Non-pigmented ciliary epithelial cell (primary cell): ENCODE data around the gene LUZP2.
A peak's percentile ranks its signal among the peaks of the same experiment; 100 is the strongest.

Experiments used
- DNase-seq: peaks from one replicate; pipeline ENCODE4 v3.0.0-alpha.2; 2010; ENCODE audit warnings: low read depth

LUZP2 gene

GRCh38 chr11:24635588-24636290 lies 138.9 kb downstream of the LUZP2 start:
- no peak for DNase-seq

GRCh38 chr11:24636291-24636629 lies 139.4 kb downstream of the LUZP2 start:
- DNase-seq = no peak

- no peak for DNase-seq
Measured at GRCh38 chr11:24637520-24637919, 140.7 kb downstream of the LUZP2 start.

- DNase-seq = no peak
Measured at GRCh38 chr11:24642648-24643047, 145.8 kb downstream of the LUZP2 start.

- DNase-seq = no peak
Measured at GRCh38 chr11:24645563-24645962, 148.7 kb downstream of the LUZP2 start.

DNA sequence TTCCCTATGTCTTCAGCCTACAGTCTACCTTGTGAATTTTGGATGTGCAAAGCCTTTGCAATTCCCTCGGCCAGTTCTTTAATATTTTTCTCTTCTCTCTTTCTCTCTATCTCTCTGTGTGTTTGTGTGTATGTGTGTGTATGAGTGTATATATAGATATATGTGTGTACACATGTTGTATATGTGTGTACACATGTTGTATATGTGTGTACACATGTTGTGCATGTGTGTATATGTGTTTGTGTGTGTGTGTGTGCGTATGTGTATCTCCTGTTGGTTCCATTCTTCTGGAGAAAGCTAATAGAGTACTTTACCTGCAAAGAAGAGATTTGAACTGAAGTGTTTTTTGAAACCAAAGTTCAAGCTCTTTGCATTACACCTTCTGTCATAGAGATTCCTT lies 155.0 kb downstream of the LUZP2 start:
- DNase-seq = no peak

- DNase-seq = no peak
Measured at GRCh38 chr11:24653901-24654300, 157.0 kb downstream of the LUZP2 start.

DNA sequence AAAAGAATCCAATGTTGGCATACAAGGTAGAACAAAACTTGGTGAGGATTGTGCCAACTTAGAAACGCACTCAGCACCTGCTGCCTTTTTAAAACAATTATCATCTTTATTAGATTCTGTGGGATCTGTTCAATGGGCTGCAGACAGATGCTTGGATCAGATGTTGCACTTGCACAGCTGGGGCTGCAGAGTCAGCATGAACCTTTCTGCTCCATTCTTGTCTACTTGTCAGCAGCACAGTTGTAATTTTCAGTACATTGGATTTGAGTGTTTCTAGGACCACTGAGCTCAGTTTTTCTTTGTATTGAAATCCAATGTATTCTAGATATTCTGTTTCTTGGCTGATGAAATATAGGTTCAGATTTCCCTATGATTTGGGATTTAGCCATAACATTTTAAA lies 164.5 kb downstream of the LUZP2 start:
- no peak for DNase-seq

DNA sequence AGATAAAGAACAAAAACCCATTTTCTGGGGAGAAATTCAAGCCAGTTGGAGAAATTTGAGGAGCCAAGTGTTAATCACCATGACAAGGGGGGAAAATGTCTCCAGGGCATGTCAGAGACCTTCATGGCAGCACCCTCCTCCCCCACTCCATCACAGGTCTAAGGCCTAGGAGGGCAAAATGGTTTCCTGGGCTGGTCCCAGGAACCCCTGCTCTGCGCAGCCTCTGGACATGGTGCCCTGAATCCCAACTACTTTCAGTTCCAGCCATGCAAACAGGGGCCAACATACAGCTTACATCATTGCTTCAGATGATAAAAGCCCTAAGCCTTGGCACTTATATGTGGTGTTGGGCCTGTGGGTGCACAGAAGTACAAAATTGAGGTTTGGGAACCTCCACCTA lies 167.5 kb downstream of the LUZP2 start:
- no peak for DNase-seq

GRCh38 chr11:24667353-24667968 lies 170.6 kb downstream of the LUZP2 start:
- DNase-seq = no peak

DNA sequence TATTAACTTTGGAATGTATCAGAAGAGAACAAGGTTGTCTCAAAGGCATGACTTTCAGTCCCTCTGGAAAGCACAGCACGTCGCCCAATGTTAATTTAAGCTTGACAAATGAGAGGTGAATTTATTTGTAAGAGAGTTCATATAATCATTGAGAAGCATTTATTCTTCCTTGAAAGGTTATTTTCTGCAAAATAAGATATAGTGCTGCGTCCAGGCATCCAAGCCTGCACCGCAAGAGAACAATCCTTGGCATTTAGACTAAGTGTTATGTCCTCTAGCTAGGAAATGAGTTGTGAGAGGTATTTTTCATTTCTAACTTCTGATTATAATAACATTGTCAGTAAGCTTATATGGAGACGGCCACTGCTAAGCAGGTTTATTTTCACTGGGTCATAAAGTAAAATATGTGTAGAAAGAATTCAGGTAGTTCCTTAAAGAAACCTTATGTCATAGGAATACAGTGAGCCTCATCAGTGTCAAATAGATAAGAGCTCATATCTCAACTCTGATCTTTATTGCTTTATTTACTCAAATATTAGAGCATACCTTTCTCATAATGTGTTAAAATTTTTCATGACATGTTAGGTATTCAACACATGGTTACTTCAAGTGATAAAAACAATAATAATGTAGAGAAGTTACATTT lies 182.0 kb downstream of the LUZP2 start:
- DNase-seq = no peak

GRCh38 chr11:24679821-24680351 lies 183.0 kb downstream of the LUZP2 start:
- no peak for DNase-seq

DNA sequence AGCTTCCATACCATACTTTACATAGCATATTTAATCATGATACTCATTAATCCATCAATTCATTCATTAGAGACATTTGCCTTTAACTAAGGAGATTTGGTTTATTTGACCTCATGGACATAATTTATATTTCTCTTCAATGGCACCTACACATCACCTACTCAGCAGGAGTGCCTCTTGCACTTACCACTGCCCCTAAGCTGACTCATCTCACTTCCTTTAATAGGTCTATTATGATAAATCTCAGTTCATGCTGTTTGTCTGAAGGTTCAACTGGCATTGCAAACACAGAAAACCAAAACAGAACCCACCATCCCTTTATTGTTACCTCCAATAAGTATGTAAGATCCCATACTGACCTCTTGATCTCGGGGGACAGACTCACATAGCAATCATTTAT lies 186.7 kb downstream of the LUZP2 start:
- no peak for DNase-seq

- DNase-seq = no peak
Measured at GRCh38 chr11:24685821-24686220, 189.0 kb downstream of the LUZP2 start.

DNA sequence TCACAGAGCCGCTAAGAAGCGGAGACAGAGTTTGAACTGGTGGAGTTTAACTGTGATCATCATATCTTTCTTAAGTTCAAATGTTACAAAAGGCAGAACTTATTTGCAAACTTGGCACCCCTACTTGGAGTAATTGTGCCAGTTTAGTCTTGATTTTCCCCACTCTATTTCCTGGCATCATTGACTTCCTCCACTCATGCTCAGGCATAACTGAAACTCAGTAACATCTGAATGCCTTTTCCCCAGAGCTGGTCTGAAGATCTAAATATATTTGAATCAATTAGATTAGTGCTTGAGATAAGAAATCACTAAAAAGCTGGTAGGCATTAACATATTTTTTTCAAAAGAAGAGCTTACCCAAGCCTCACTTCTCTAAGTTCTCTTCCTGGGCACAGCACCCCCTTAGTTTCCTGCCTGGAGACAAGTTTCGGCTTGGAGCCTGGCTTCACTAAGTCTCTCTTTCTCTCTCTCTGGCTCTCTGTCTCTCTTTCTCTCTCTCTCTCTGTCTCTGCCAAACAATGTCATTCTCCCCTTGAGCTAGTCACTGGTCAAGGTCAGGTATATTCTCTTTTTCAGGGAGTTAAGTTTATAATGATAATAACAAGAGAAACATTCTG lies 190.8 kb downstream of the LUZP2 start:
- no peak for DNase-seq

- DNase-seq = no peak
Measured at GRCh38 chr11:24688981-24689380, 192.1 kb downstream of the LUZP2 start.

DNA sequence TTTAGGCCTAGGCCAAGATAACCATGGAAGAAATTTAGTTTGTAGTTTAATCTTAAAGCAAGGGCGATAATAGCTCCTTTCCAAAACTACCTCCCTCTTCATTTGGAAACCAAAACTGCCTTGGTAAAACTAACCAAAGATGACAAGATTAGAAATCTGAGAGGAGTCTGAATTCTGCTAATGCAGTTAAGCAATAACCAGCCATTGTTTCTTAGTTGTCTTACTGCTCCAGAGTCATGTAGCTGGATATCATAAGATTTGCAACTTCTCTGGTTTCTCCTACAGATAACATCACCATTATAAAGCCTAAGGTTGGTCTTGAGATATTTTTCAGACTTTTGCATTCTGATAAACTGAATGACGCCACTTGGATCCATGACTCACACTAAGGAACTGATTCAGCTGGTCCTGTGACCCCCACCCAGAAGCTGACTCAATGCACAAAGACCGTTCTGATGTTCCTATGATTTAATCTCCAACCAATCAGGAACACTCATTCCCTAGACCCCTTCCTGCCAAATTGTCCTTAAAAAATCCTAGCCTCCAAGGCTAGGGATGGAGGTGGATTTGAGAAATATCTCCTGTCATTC lies 200.8 kb downstream of the LUZP2 start:
- peak; percentile 83 for DNase-seq

DNA sequence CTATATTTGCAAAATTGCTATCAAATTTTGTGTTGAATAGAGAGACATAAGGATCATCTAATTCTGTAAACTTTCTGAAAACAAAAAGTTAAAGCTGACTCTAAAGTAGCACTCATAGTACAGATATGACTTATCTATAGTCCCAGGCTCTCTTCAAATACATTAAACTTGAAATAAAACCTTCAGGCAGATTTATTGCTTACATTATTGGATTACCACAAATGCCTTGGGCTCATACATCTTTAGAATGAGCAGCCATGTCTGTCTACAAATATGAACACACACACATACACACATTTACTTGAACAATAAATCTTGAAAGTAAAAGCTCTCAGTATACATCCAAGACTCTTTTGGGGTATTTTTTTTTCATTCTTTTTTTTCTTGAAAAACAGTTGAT lies 207.9 kb downstream of the LUZP2 start:
- no peak for DNase-seq

GRCh38 chr11:24705474-24705873 lies 208.6 kb downstream of the LUZP2 start:
- DNase-seq = no peak

DNA sequence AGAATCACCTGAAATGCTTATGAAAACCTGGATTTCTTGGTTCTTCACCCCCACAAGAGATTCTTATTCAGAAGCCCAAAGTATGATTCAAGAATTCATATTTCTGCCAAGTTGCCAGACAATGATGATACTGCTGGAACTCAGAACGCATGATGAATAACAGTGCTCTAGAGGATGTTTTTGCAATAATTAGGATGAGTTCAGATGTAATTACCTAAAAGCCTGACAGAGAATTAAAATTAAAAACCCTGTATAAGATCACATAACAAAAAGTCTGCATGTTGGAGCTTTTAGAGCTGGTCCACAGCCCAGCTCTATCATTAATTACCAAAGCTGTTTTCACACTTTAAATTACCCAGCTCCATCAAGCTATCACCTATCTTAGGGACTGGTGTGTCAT lies 211.8 kb downstream of the LUZP2 start:
- DNase-seq = no peak

- no peak for DNase-seq
Measured at GRCh38 chr11:24709928-24710565, 213.2 kb downstream of the LUZP2 start.

DNA sequence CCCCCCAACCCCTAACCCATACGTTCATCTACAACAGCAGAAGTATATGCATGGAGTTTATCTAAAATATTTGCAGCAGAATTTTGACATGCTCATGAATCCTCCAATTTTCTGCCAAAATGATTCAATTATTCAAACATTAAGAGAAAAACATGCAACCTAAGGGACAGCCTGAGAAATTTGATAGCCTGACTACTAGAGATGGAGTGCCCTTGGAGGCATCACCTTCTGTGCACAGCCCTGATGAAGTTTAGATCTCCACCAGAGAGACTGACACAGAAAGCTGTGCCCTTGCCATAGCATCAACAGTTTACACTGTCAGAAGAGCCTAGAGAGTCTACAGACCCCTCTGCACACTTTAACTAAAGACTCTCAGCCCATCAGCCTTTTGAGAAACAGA lies 217.7 kb downstream of the LUZP2 start:
- DNase-seq = no peak
